SK-N-SH treated with all-trans-retinoic acid at 6 μM for 48 hours (cell line): ENCODE measurements around the gene TMEM94.

Source experiments
- PATZ1 ChIP-seq: fragments of 250-450 bp; sonication (Bioruptor Pico); IDR thresholded peaks from 2 replicates; pipeline ENCODE4 v1.8.0; 2020; ENCODE audit warnings: mild to moderate bottlenecking, moderate library complexity, borderline replicate concordance
- POU6F1 ChIP-seq: fragments of 250-450 bp; sonication (Bioruptor Pico); IDR thresholded peaks from 2 replicates; pipeline ENCODE4 v1.8.0; 2021; ENCODE audit warnings: low read depth, mild to moderate bottlenecking, moderate library complexity, borderline replicate concordance
- SNAI2 ChIP-seq: fragments of 250-450 bp; sonication (Bioruptor Pico); IDR thresholded peaks from 2 replicates; pipeline ENCODE4 v1.5.0; 2020; ENCODE audit warnings: mild to moderate bottlenecking, moderate library complexity
- TSHZ2 ChIP-seq: fragments of 250-450 bp; sonication (Bioruptor Pico); IDR thresholded peaks from 2 replicates; pipeline ENCODE4 v1.5.0; 2020; ENCODE audit warnings: mild to moderate bottlenecking, moderate library complexity
- ZFP3 ChIP-seq: fragments of 250-450 bp; sonication (Bioruptor Pico); IDR thresholded peaks from 2 replicates; pipeline ENCODE4 v1.5.0; 2020; ENCODE audit warnings: mild to moderate bottlenecking, moderate library complexity
- ZNF70 ChIP-seq: fragments of 450-650 bp; formaldehyde crosslinking; IDR thresholded peaks from 2 replicates; pipeline ENCODE4 v1.5.0; 2020; ENCODE audit warnings: mild to moderate bottlenecking, moderate library complexity

GRCh38 chr17:75491680-75492079 lies 35.2 kb downstream of the TMEM94 start:
- TF ChIP-seq TSHZ2: no peak
- no peak for TF ChIP-seq PATZ1 (CRISPR knock-in tag)
- TF ChIP-seq ZNF70 (CRISPR knock-in tag): no peak
- no peak for TF ChIP-seq POU6F1 (CRISPR knock-in tag)
- TF ChIP-seq SNAI2 (CRISPR knock-in tag): no peak
- no peak for TF ChIP-seq ZFP3 (CRISPR knock-in tag)
